HG03558 (cell line): ENCODE data around the gene TBXAS1.

Experiments used
- ATAC-seq: cut with Tn5 transposase; IDR thresholded peaks from one replicate; pipeline ENCODE4 v1.9.1; 2021; ENCODE audit warnings: moderate number of reproducible peaks; ENCODE audit not compliant: unreplicated experiment; ENCODE audit errors: extremely low read depth

TBXAS1 gene

GRCh38 chr7:139852482-139852845 lies 23.4 kb downstream of the TBXAS1 start:
- no peak for ATAC-seq

GRCh38 chr7:139853506-139854123 lies 24.6 kb downstream of the TBXAS1 start:
- ATAC-seq, result no peak

GRCh38 chr7:139854124-139854511 lies 25.1 kb downstream of the TBXAS1 start:
- no peak for ATAC-seq

- ATAC-seq, result no peak
These were observed 25.9 kb downstream of the TBXAS1 start for GRCh38 chr7:139854803-139855497.

- ATAC-seq, result peak; percentile 93
These were observed 26.6 kb downstream of the TBXAS1 start for GRCh38 chr7:139855498-139856270.

GRCh38 chr7:139857791-139858190 lies 28.7 kb downstream of the TBXAS1 start:
- no peak for ATAC-seq

- ATAC-seq, result no peak
These were observed 31.2 kb downstream of the TBXAS1 start for GRCh38 chr7:139860090-139860775.

GRCh38 chr7:139861803-139862202 lies 32.7 kb downstream of the TBXAS1 start:
- ATAC-seq, result no peak

GRCh38 chr7:139866047-139866837 lies 37.2 kb downstream of the TBXAS1 start:
- ATAC-seq, result no peak

GRCh38 chr7:139867847-139868246 lies 38.8 kb downstream of the TBXAS1 start:
- ATAC-seq, result no peak

GRCh38 chr7:139869886-139870285 lies 40.8 kb downstream of the TBXAS1 start:
- no peak for ATAC-seq

GRCh38 chr7:139870380-139870779 lies 41.3 kb downstream of the TBXAS1 start:
- no peak for ATAC-seq

- ATAC-seq, result no peak
These were observed 42.3 kb downstream of the TBXAS1 start for GRCh38 chr7:139871331-139871730.

- no peak for ATAC-seq
These were observed 42.8 kb downstream of the TBXAS1 start for GRCh38 chr7:139871820-139872219.

GRCh38 chr7:139873593-139874301 lies 44.7 kb downstream of the TBXAS1 start:
- ATAC-seq, result no peak

GRCh38 chr7:139874302-139874629 lies 45.2 kb downstream of the TBXAS1 start:
- no peak for ATAC-seq

- ATAC-seq, result no peak
These were observed 46.8 kb downstream of the TBXAS1 start for GRCh38 chr7:139875821-139876241.

- no peak for ATAC-seq
These were observed 47.7 kb downstream of the TBXAS1 start for GRCh38 chr7:139876622-139877283.

GRCh38 chr7:139883814-139884213 lies 54.8 kb downstream of the TBXAS1 start:
- no peak for ATAC-seq
